ENCODE measurements around the gene GPR132. TPM values are rescaled to one million over a fixed set of nuclear protein-coding genes. Genes with fewer than 3 reads are reported as not detected.

Gene GPR132
- total RNA-seq, 1 experiment from 2014 or later = not detected

GRCh38 chr14:105021656-105022275 lies 43.5 kb downstream of the GPR132 start:
- Histone ChIP-seq H3K4me3 (peak overlapping the region; percentile 86), H3F3A (ENCODE audit: insufficient read depth, low read depth) (peaks cover 62% of the 10 kb centered on the region), H3K4me2 (peak overlapping the region; percentile 96), H3K36me3 (ENCODE audit: low read depth) (peaks cover 4% of the 10 kb centered on the region; the same call in 1 of the 2 replicates), H3K9me2 (ENCODE audit: insufficient read depth) (no peaks in the 10 kb centered on the region), H4K20me1 (ENCODE audit: insufficient read depth) (peaks cover 16% of the 10 kb centered on the region; the same call in 1 of the 2 replicates), H3K4me1 (replicated peaks; ENCODE audit: insufficient read depth) (peaks cover 75% of the 10 kb centered on the region), H3K27me3 (ENCODE audit: insufficient read depth, low read depth) (no peaks in the 10 kb centered on the region), H2AFZ (peak overlapping the region; percentile 32; the same call in 1 of the 2 replicates), H3K9me3 (ENCODE audit: insufficient read depth, low read depth) (no peaks in the 10 kb centered on the region), H3K27ac (peak overlapping the region; percentile 95), H3K79me2 (ENCODE audit: low read depth) (peaks cover 56% of the 10 kb centered on the region)
- intact Hi-C loops (cut with micrococcal nuclease; ENCODE audit: unreplicated experiment) = loop anchor here (1.0 to 2.0 kb wide), 2 partner anchors 11 to 49 kb away; no protein-coding TSS in a partner anchor
- peak in 1 of 2 experiments; percentile 43 for DNase-seq
- BruUV-seq (replicated peaks) = TSS peak; percentile 82
- ChIA-PET CTCF (interaction anchor here (0.6 kb wide), 1 partner anchor 22 kb away, joined by 3 read pairs; no protein-coding TSS in a partner anchor), POLR2A (ENCODE audit: unreplicated experiment) (interaction anchor here (0.7 kb wide), 2 partner anchors 20 to 45 kb away, joined by 3 to 5 read pairs; no protein-coding TSS in a partner anchor)
- TF ChIP-seq CTCF (conservative IDR thresholded peaks at IDR 0.05) = no peak; the same call in 1 of the 2 replicates
- TF ChIP-seq EZH2 (IDR thresholded peaks at IDR 0.05; ENCODE audit: low read depth) = no peak

- Histone ChIP-seq H3K4me3 (peak within 1 kb of the TSS; percentile 86), H3K9me2 (ENCODE audit: insufficient read depth) (no peaks in the 10 kb centered on the region), H3K4me2 (peak within 1 kb of the TSS; percentile 96), H3F3A (ENCODE audit: insufficient read depth, low read depth) (peaks cover 59% of the 10 kb centered on the region), H4K20me1 (ENCODE audit: insufficient read depth) (peaks cover 22% of the 10 kb centered on the region), H3K27me3 (ENCODE audit: insufficient read depth, low read depth) (no peaks in the 10 kb centered on the region), H2AFZ (peak within 1 kb of the TSS; percentile 46), H3K9me3 (ENCODE audit: insufficient read depth, low read depth) (no peaks in the 10 kb centered on the region), H3K27ac (peak within 1 kb of the TSS; percentile 95), H3K36me3 (ENCODE audit: low read depth) (peaks cover 8% of the 10 kb centered on the region; the same call in 1 of the 2 replicates), H3K4me1 (replicated peaks; ENCODE audit: insufficient read depth) (peaks cover 78% of the 10 kb centered on the region), H3K79me2 (ENCODE audit: low read depth) (peaks cover 63% of the 10 kb centered on the region)
- POLR2A ChIA-PET (ENCODE audit: unreplicated experiment) = interaction anchor here (0.6 to 0.8 kb wide), 4 partner anchors 21 to 52 kb away, joined by 3 to 10 read pairs (median 4); no protein-coding TSS in a partner anchor
- intact Hi-C loops (cut with micrococcal nuclease; ENCODE audit: unreplicated experiment) = loop anchor here (1.0 to 2.0 kb wide), 2 partner anchors 11 to 48 kb away; no protein-coding TSS in a partner anchor
- no peak for TF ChIP-seq CTCF (conservative IDR thresholded peaks at IDR 0.05)
- TF ChIP-seq EZH2 (IDR thresholded peaks at IDR 0.05; ENCODE audit: low read depth) = no peak
- DNase-seq = peak; percentile 84 to 93
- CTCF ChIA-PET = no interaction called here
- no TSS peak for BruUV-seq (replicated peaks)
Measured at GRCh38 chr14:105020815-105021655, 44.2 kb downstream of the GPR132 start, which contains the start of gene CDCA4. Gene CDCA4, minus strand, starts transcription at chr14:105021083. Its CDS starts 9,154 bp downstream, at chr14:105011929.

All from PC-9 (cell line).